ENCODE results near the gene TRIM47.

Gene TRIM47

DNA sequence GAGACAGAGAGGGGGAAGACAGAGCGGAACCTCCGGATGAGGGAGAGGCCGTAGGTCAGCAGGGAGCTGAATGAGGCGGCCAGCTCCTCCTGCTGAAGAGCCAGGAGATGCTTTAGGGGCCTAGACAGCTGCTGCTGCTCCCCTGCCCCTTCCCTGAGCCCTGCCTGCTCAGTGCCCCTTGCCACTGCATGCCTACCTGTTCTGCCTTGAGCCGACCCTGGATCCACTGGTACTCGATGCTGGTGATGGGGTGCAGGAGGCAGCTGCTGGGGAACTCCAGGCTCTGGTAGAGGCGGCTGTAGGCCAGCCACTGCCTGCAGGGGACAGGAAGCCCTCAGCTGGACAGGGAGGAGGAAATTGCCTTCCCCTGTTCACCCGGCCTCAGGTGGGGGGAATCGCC lies 41.8 kb downstream of the TRIM47 start:
- FAIRE-seq (no peak), DNase-seq (ENCODE audit: extremely low spot score, insufficient read length, low read depth) (no peak)

GRCh38 chr17:75835654-75835987 lies 42.8 kb downstream of the TRIM47 start:
- no peak for FAIRE-seq
- DNase-seq (ENCODE audit: extremely low spot score, insufficient read length, low read depth): no peak

DNA sequence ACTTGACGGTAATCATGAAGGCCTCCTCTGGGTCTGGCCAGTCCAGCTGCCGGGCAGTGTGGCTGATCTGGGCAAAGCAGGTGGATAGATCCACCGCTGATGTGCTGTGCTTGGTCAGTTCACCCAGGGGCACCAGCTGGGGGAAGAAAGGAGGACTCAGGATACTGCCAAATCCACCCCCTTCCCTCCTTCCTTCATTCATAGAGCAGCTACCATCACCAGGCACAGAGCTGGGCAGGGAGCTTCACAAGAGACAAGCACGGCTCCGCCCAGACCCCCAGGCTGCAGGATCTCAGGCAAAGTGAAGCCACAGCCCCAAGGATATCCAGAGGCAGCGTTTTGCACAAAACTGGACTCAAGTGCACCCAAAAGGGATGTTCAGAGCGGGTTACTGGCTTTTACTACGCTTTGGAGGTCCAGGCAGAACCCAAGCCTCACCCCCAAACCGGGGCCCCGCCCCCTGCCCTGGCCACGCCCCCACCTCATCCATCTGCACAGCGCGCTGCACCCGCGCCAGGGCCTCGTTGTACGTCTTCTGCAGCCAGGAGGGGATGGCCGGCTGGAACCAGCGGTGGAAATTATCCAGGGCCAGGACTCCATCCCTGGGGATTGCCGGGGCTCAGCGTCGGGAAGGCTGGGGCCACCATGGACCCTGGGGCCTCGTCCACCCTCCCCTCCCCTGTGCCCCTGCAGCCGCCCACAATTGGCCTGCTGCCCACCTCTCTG lies 43.3 kb downstream of the TRIM47 start:
- FAIRE-seq (no peak), DNase-seq (ENCODE audit: extremely low spot score, insufficient read length, low read depth) (no peak)

GRCh38 chr17:75834279-75834920 lies 44.0 kb downstream of the TRIM47 start:
- FAIRE-seq: no peak
- DNase-seq (ENCODE audit: extremely low spot score, insufficient read length, low read depth): no peak

- FAIRE-seq: no peak
- DNase-seq (ENCODE audit: extremely low spot score, insufficient read length, low read depth): no peak
These were observed 45.6 kb downstream of the TRIM47 start for GRCh38 chr17:75832652-75833400.

DNA sequence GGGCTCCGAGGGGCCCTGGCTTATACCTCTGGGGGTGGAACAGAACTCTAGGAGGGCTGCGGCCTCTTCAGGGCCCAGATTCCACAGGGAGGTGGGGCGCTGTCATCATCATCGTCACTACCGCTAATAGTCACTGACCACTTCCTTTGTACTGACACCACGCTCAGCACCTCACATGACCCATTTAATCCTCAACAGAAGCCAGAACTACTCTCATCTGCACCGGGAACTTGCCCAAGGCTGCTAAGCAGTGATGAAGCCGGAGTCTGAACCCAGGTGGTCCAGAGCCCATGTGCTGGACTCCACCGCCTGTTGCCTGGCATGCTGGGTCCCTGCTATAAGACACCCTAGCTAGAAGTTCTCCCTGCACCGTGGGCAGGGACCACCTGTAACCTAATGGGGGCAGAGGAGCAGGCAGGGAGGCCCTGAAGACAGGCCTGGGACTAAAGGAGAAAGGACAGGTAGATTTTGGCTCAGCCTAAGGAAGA lies 46.2 kb downstream of the TRIM47 start:
- FAIRE-seq (no peak), DNase-seq (ENCODE audit: extremely low spot score, insufficient read length, low read depth) (no peak)

GRCh38 chr17:75831032-75831571 lies 47.3 kb downstream of the TRIM47 start:
- FAIRE-seq (no peak), DNase-seq (ENCODE audit: extremely low spot score, insufficient read length, low read depth) (no peak)

DNA sequence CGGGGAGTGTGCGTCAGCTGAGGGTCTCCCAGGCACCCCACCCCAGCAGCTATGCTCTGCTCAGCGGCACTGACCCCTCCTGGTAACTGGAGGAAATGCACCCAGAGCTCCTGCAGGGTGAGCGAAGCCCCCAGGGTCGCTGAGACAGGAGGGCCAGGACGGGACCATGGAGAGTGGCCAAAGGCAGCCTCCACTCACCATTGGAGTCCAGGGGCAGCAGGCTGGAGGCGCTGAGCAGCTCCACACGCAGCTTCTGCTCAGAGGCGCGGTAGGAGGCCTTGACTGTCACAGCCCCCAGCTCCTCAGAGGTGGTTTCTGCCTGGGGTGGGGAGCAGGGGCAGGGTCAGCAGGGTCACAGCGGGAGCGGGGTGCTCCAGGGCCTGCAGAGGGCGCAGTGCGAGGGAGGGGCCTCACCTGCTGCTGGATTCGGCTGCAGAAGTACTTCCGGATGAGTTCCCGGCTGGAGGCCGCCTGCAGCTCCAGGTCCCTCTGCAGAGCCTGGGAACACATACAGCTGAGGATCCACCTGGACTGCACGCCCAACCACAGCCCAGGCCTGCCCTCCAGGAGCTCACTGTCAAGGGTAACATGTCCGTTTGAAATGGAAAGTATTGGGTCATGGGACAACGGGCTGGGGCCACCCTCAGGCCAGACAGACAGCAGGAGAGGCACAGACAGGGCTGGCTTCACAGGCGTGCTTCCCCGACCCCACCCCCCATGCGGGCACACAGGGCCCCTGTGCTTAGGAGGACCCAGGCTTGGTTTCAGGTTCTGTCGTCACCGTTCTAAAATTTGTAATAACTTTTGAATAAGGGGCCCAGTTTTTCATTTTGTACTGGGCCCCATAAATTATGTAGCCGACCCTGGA lies 48.0 kb downstream of the TRIM47 start:
- DNase-seq (ENCODE audit: extremely low spot score, insufficient read length, low read depth) (no peak), FAIRE-seq (no peak)

GRCh38 chr17:75829747-75830146 lies 48.6 kb downstream of the TRIM47 start:
- FAIRE-seq: no peak
- DNase-seq (ENCODE audit: extremely low spot score, insufficient read length, low read depth): no peak

- FAIRE-seq: no peak
- DNase-seq (ENCODE audit: extremely low spot score, insufficient read length, low read depth): no peak
These were observed 49.6 kb downstream of the TRIM47 start for GRCh38 chr17:75828741-75829140.

DNA sequence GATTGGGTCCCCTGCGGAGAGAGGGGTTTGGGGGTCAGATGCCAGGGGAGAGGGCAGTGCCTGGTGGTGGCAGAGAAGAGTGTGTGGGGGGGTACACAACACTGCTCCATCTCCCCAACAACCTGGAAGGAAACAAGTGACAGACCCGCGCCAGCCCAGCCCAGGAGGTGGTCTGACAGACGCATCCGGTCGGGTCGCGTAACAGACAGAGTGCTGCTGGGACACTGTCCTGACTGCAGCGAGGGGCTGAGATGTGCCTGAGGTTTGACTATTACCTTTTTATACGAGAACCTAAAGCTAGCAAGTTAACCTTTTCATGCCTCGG lies 50.3 kb downstream of the TRIM47 start:
- DNase-seq (ENCODE audit: extremely low spot score, insufficient read length, low read depth) (no peak), FAIRE-seq (no peak)

DNA sequence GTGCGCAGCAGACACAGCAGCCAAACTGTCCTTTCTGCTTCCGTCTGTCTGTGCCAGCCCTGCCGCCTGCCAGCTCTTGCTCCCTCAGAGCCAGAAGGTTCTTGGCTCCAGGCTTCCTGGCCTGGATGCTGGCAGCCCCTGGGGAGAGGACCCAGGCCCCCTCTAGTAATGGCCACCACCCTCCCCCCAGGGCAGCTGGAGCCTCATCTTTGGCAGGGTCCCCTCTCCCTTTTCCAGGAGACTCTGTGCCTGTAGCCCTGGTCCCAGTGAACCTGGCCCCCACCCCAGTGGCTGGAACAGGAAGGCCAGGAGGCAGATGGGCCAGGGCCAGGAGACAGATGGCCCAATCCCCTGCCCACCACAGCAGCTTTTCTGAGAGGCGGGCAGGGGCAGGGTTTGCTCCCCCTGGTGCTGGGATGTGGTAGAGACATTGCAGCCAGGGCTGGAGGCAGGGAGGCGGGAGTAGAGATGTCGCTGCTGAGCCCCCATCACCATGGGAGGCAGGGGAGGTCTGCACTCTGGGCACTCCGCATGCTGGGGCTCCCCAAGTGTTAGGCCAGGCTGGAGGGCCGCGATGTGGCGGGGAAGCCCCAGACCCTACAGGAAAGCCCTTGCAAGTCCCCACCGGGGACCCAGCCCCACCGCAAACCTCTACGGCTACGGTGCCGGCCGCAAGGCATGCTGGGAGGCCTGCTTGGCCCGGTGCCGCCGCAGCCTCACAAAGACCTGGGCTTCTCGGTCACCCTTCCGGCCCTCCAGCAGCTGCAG lies 50.9 kb downstream of the TRIM47 start:
- FAIRE-seq: peak; percentile 65

GRCh38 chr17:75826561-75827307 lies 51.6 kb downstream of the TRIM47 start:
- FAIRE-seq: no peak
- DNase-seq (ENCODE audit: extremely low spot score, insufficient read length, low read depth): no peak

More for the DNA sequence above, 50.9 kb downstream of the TRIM47 start:
- peak; percentile 67 for DNase-seq (ENCODE audit: extremely low spot score, insufficient read length, low read depth)

GRCh38 chr17:75825748-75826370 lies 52.5 kb downstream of the TRIM47 start:
- FAIRE-seq (no peak), DNase-seq (ENCODE audit: extremely low spot score, insufficient read length, low read depth) (no peak)

- FAIRE-seq (no peak), DNase-seq (ENCODE audit: extremely low spot score, insufficient read length, low read depth) (no peak)
These were observed 53.2 kb downstream of the TRIM47 start for GRCh38 chr17:75825149-75825552.

DNA sequence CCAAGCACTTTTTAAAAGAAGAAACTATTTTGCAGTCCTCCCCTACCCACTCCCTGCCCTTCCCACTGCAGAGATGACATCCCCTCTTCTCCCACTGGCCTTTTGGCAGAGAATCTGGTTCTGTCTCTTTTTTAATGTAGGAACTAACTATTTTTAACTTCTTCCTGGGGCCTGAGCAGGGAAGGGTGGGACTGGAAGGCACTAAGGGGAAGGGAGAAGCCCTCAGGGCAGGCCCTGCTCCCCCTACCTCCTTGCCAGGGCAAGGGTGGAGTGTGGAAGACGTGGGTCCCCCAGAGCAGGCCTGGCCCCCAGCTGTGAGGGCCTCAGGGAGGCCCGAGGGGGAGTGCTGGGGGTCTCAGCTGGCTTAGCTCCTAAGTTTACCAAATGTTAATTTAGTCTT lies 53.7 kb downstream of the TRIM47 start:
- no peak for FAIRE-seq

More for the DNA sequence above, 53.7 kb downstream of the TRIM47 start:
- no peak for DNase-seq (ENCODE audit: extremely low spot score, insufficient read length, low read depth)
